T-helper 1 cell treated with Interleukin-12 subunit alpha and Interleukin-12 subunit beta and Interleukin-4 antibody, amounts not matched to agents 30 ng/mL and 1 ng/mL, for 36 hours (primary cell): ENCODE results near the gene SIMC1. TPM values are rescaled to one million over a fixed set of nuclear protein-coding genes. Genes with fewer than 3 reads are reported as not detected.
"Not testable (repeated sequence)": the region's sequence is repeated elsewhere in the genome, so short reads cannot be mapped to it uniquely, and the experiment has no call there.

Source experiments
- intact Hi-C: fragments of 100-400 bp; cut with micrococcal nuclease; formaldehyde crosslinking; loops from one replicate; pipeline ENCODE4 v1.15.1; 2024
- total RNA-seq: library from RNA; stranded (reverse); gene quantifications from 2 replicates; pipeline ENCODE4 v1.2.3, GENCODE V29; 2022

The SIMC1 gene
- 34.3 and 35.8 TPM in 2 replicates for total RNA-seq

DNA sequence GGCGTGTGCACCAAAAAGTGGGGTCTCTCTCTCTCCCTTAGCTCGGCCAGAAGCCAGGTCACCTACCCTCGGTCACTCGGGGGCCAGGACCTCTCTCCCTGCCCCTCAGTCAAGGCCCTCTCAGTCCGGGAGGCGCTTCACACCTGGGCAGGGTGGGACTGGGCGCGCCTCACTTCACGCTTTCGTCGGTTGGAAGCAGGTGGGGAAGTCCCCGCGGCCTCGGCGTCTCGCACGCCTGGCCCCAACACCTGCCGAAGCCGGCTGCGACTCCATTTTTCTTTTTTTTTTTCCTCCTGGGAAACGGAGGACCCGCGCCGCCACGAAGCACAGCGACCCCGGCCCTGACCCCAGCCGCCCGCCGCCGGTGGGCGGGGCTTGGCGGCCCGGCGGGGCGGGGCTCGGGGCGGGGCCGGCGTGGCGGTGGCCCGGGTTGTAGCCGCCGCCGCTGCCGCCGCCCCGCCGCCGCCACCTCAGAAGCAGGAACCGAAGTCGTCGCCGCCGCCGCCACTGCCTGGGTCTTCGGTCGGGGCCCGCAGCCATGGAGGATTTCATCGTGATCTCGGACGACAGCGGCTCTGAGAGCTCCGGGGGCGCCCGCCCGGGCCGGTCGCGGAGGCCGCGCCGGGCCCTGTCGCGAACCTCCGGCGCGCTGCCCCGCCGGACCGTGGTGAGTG lies at the start of gene SIMC1:
Gene SIMC1, plus strand, starts transcription at position 454 of the 674 bp plus-strand sequence. Its CDS starts 85 bp downstream, at position 539.
- intact Hi-C loops: loop anchor here (5.0 kb wide), 1 partner anchor 124 kb away; the partner anchor contains the start of gene KIAA1191

DNA sequence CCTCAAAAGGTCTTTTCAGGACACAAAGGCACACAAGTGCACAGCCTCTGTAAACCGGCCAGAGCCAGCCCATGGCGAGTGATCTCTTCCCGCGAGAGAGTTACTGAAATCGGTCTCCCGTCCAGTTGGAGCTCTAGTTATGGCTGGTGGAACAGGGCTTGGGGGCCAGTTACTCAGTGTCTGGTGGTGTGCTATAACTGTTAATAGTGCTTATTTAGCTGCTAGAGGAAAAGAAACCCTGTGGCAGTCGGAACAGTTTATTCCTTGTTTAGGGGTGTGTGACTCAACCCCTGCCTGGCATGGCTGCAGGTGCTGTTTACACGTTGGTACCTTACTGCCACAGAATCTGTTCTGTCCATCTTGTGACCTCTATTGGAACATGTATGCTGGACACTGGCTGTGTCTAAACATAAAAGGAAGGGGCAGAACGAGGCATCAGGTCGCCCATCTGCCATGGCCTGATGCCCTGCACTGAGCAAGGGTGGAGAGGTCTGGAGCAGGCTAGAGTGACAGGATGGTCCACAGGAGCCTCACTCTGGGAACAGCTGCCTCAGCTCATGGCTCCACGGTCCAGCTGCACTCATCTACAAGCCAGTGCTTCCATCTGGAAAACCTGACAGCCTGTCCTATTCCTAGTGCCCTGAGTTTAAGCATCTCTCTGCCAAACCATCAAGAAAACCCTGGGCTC lies 49.6 kb upstream of the SIMC1 start:
- intact Hi-C loops: no loop called here

DNA sequence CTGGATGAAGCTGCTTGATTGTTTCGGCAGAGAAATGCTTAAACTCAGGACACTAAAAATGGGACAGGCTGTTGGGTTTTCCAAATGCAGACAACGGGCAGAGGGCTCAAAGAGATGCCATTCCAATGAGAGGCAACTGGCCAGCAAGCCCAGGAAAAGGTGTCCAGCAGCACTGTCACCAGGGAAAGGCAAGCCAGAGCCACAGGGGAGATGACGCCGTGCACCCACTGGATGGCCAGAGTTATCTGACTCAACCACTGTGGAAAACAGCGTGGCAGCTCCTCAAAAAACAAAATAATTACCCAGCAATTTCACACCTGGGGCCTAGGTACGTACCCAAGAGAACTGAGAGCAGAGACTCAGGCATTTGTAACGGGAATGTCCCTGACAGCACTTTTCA lies 48.4 kb upstream of the SIMC1 start:
- intact Hi-C loops: no loop called here

DNA sequence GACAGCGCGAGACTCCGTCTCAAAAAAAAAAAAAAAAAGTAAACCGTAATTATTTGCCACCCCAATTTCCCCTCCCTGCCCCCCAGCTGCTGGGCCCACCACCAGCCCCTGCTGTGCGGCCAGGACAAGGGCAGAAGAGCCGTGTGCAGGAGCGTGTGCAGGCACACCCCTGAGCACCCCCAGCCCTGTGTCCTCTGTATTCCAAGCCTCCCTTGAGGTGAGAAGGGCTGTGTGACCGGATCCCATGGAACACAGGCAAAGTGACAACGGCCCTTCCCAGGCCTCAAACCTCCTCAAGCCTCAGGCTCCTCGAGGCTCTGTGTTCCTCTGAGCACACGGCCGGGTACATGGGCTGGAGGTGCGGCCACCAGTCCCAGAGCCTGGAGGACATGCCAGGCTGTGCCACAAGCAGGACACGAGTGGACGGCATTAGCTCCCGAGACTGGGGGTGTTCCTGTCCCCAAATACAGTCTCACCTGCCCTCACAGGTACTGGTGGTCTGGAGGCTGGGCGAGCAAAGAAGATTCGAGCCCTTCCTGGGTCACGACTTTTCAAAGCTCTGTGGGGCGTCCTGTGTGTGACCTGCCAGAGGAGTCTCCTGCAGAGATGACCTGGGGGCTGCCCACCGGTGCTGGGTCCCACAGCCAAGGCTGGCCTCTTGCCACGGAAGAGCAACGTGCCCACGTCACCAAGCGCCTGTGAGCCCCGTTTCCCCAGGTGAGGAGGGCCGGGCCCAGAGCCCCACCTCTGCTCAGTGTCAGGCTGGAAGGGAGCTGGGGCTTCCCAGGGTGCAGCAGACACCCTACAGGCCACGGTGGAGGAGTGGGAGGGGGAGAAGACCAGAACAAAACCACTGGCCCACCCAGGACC lies 47.1 kb upstream of the SIMC1 start:
- intact Hi-C loops: no loop called here

DNA sequence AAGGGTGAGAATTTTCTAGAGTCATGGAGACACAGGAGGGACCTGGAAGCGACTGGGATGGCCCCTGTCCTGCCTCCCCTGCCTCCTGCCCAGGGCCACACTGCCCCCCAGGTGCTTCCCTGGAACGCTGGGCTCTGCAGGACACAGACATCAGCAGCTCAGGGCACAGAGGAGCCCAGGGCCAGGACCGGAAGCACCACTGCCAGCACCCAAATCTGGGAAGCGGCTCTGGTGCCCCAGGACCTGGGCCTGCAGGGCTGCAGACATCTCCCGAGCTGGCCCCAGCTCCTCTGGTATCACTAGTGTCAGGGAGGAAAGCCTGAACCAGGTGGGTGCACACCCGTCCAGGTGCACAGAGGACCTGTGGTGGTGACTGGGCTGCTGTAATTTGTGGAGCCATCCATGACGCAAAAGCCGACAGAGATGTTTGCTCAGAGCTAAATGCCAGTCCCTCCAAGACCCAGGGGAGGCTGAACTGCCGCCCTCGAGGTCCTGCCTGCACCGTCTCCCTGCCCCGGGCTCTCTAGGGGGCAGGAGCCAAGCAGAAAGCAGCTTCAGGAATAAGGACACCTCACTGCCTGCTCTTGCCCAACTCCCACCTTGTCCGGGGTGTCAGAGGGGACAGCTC lies 46.0 kb upstream of the SIMC1 start:
- intact Hi-C loops: no loop called here

DNA sequence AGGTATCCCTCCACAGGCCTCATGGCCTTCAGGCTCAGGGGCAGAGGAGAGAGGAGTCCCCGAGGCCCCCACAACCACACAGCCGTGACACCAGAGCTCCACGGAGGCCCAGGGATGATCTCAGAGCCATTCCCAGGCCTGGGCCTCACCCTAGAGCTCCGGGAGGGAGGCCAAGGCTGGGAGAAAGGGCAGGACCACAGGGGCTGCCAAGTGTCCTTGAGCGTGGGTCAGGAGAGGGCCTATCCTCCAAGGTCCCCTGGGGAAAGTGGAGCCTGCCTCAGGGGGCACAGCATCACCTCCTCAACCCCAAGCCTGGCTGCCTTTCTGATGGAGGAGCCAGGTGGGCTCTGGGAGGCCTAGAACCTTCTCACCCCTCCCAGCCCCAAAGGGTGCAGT lies 45.5 kb upstream of the SIMC1 start:
- intact Hi-C loops: not testable (repeated sequence)

DNA sequence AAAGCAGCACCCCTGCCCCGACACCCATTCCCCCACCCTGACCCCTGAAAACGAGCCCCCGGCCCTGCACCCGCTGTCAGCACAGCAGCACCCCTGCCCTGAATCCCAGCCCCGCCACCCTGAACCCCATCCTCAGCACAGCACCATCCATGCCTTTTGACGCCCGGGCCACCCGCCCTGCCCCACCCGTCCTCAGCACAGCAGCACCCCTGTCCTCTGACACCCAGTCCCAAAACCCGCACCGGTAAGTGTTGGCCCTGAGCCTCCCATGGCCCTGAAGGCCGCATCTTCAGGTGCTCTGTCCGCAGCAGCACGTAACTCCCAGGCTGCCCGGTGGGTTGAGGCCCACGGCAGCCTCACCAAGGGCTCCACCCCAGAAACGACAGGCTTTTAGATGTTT lies 44.6 kb upstream of the SIMC1 start:
- intact Hi-C loops: not testable (repeated sequence)

DNA sequence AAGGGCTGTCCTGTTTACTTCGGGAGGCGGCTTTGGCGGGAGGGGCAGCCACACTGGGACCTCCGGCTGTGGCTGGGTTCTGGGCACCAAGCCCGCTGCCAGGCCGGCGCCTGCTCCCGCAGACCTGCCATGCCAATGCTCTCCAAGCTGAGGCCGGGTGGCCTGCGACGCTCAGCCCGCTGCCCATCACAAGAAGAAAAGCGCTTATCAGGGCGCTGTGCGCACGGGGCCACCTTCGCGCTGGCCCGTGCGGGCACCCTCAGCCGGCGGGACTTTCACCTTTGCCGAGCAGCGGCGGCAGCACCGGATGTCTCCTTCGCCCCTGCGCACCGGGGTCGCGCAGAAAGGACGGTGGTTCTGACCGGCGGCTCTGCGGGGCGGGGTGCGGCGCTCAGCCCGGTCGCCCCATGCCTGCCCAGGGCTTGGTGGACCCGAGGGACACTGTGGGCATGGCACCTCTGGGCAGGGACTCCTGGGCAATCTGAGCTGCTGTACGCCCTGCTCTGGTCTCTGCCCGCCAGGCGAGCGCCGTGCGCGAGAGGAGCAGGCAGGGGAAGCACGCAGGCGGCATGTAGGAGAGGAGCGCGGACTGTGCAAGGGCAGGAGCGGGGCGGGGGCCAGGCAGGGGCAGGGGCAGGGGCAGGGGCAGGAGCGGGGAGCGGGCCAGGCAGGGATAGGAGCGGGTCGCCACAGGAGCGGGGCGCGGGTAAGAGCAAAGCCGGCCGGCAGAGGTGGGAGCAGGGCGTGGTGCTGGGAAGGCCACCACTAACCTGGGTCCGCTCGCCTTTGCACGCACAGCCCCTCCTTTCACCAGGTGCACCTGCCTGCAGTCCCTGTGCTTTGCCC lies 43.8 kb upstream of the SIMC1 start:
- intact Hi-C loops: not testable (repeated sequence)

DNA sequence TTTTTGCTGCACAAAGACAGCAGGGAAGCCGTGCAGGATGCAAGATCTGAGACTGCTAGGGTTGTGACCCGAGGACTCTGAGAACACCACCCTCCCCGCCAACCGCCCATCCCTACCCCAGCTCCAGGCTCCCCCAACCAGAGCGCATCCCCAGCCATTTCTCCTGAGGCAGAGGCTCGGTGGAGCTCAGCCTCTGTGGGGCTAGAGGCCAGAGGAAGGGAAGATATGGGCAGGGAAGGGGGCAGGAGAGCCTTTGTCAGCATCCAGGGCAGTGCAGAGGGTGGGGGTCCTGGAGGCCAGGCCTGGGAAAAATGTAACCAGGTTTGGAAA lies 43.2 kb upstream of the SIMC1 start:
- intact Hi-C loops: not testable (repeated sequence)

DNA sequence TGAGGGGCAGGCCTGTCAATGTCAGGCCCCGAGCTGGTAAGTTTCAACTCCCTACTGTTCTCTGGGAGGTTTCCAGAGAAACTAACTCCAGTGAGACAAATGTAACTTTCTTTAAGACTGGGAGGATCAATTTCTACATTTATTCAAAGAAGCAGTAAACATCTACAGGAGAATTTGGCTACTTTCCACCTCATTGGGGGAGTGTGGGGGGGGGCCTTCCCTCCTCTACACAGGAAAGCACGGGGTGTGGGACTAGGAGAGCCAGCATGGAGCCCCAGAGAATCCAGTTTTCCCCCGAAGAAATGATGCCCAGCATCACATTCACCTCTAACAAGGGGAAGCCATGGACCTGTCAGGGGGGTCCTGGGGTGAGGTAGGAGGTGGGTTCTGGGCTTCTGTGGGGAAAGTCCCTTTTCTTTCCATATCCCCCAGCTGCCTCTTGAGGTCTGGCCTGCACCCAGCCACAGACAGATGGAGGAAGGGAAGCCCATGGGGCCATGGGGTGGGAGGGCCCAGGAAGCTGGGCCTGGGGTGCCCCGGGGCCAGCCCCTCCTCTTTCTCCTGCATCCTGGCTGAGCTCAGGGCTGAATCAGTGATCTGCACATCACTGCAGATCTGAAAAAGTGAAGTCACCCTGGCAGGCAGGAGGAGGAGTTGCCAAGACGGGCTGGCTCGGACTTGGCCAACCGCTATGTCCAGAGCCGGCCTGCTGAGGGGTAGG lies 42.6 kb upstream of the SIMC1 start:
- intact Hi-C loops: not testable (repeated sequence)

DNA sequence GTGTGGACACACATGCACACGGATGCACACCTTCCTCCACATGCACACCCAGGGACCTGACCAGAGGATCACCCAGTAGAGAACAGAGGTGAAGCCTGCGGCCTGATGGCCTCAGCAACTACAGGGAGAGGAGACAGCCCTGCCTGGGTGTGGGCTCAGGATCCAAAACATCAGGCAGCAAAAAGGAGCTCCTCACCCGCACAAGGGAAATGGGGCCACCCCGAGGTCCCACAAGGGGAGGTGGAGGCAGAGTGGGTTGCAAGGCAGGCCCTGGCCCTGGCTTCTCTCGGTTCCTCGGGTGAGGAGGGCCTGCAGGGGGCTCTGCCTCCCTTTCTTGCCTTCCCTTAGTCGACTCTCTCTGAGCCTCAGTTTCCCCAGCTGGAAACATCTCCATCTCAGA lies 41.4 kb upstream of the SIMC1 start:
- intact Hi-C loops: not testable (repeated sequence)

DNA sequence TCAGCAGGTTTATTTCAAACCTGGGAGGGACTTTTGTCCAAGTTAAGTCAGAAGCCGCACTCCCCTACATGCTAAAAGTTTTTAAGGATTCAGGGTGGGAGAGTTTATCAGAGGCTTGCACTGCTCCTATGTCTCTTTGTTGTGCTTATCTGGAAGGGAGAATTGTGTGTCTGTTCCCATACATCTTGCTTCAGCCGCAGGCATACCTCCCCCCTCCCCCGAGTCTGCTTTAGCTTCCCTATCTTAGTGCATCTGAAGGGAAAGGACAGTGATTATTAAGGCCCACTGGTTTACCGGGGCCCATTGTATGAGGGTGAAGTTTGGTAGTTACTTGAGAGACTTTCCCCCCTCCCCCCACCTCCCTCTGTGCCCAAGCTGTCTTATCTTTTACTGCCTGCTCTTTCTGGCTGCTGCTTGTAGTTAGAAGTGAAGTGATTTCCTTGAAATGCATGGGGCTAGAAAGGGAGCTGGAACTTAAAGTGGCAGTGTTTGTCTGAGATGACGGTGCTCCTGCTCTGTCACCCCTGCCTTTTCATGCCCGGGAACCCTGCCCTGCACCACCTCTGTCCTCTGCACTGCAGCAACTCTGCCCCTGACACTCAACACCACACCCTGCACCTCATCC lies 40.9 kb upstream of the SIMC1 start:
- intact Hi-C loops: not testable (repeated sequence)

DNA sequence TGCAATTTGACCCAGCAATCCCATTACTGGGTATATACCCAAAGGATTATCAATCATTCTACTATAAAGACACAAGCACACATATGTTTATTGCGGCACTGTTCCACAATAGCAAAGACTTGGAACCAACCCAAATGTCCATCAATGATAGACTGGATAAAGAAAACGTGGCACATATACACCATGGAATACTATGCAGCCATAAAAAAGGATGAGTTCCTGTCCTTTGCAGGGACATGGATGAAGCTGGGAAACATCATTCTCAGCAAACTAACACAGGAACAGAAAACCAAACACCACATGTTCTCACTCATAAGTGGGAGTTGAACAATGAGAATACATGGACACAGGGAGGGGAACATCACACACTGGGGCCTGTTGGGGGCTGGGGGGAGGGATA lies 39.9 kb upstream of the SIMC1 start:
- intact Hi-C loops: not testable (repeated sequence)

DNA sequence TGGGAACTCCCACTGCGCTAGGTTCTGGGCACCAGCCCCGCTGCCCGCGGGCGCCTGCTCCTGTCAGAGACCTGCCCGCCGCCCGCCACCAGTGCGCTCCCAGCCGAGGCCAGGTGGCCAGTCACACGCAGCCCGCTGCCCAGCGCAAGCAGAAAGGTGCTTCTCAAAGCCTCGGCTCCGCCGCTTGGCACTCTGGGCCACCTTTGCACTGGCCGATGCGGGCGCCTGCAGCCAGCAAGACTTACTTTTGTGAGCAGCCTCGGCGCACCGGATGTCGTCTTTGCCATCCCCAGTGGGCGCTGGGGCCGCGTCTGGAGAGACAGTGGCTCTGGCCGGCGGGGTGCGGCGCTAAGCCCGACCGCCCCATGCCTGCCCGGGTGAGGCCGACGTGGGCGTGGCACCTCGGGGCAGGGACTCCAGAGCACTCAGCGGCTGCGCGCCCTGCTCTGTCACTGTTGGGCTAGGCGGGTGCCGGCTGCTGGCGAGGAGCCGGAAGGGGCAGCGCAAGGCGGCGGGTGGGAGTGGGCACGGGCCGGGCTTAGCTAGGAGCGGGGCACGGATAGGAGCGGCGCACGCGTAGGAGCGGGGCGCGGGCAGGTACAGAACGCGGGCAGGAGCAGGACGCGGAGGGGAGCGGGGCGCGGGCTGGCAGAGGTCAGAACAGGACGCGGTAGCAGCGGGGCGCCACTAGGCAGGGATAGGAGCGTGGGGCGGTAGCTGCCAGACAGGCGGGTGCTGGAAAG lies 39.1 kb upstream of the SIMC1 start:
- intact Hi-C loops: not testable (repeated sequence)

DNA sequence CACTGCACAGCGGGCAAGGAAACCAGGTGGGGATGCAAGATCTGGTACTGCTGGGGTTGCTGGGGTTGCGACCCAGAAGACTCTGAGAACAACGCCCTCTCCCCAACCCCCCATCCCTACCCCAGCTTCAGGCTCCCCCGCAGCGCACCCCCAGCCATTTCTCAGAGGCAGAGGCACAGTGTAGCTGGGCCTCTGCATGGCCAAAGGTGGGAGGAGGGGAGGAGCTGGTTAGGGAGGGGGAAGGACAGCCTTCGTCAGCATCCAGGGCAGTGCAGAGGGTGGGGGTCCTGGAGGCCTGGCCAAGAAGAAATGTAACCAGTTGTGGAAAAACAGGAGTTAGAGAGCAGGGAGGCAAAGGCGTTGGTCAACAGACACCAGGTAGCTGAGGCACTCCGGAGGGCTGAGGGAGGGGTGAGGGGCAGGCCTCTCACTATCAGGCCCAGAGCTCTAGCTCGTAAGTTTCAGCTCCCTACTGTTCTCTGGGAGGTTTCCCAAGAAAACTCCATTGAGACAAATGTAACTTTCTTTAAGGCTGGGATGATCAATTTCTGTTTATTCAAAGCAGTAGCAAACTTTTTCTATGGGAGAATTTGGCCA lies 38.3 kb upstream of the SIMC1 start:
- intact Hi-C loops: not testable (repeated sequence)

DNA sequence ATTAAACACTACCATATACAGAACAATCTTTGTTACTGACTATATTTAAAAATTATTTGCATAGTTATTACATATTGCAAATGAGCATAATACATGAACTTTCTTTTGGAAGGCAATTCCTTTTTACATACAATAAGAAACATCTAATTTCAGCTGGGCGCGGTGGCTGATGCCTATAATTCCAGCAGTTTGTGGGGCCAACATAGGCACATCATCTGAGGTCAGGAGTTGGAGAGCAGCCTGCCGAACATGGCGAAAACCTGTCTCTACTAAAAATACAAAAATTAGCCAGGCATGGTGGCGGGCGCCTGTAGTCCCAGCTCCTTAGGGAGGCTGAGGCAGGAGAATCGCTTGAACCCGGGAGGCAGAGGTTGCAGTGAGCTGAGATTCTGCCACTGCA lies 36.4 kb upstream of the SIMC1 start:
- intact Hi-C loops: no loop called here

DNA sequence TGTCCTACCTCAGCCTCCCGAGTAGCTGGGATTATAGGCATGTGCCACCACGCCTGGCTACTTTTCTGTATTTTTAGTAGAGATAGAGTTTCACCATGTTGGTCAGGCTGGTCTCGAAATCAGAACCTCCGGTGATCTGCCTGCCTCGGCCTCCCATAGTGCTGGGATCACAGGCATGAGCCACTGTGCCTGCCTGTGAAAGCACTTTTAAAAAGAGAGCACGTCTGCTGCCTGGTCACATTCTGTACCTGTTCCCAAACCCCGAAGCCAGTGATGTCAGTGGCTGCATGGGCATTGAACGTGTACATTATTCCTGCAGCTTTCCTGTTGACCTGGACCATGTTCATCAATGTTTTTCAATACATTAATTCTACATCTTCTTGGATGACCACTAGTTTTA lies 35.1 kb upstream of the SIMC1 start:
- intact Hi-C loops: no loop called here

DNA sequence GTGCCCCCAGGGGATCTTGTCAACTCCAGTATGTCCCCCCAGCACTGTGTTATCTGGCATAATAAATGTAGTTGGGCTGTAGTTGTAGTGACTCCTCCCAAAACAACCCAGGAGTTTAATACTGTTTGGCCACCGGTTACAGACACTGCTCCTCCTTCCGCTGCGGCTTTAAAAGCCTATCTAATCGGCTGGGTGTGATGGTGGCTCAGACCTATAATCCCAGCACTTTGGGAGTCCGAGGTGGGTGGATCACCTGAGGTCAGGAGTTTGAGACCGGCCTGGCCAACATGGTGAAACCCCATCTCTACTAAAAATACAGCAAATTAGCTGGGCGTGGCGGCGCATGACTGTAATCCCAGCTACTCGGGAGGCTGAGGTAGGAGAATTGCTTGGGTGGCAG lies 34.7 kb upstream of the SIMC1 start:
- intact Hi-C loops: not testable (repeated sequence)
